Measurements from ENCODE around the gene PCDH15.

The PCDH15 gene

GRCh38 chr10:54708021-54708420, 93.0 kb downstream of the PCDH15 start:
- DNase-seq (ENCODE audit: low spot score) = no peak

- DNase-seq (ENCODE audit: low spot score) = no peak
Observed at GRCh38 chr10:54702583-54703485, 98.2 kb downstream of the PCDH15 start.

- DNase-seq (ENCODE audit: low spot score) = no peak
Observed at GRCh38 chr10:54691331-54691730, 109.7 kb downstream of the PCDH15 start.

GRCh38 chr10:54682554-54682953, 118.5 kb downstream of the PCDH15 start:
- DNase-seq (ENCODE audit: low spot score) = no peak

- DNase-seq (ENCODE audit: low spot score) = no peak
Observed at GRCh38 chr10:54681136-54681535, 119.9 kb downstream of the PCDH15 start.

GRCh38 chr10:54667136-54667535, 133.9 kb downstream of the PCDH15 start:
- no peak for DNase-seq (ENCODE audit: low spot score)

- DNase-seq (ENCODE audit: low spot score) = no peak
Observed at GRCh38 chr10:54666192-54666591, 134.8 kb downstream of the PCDH15 start.

GRCh38 chr10:54665095-54665494, 135.9 kb downstream of the PCDH15 start:
- DNase-seq (ENCODE audit: low spot score) = no peak

- DNase-seq (ENCODE audit: low spot score) = no peak
Observed at GRCh38 chr10:54660397-54660796, 140.6 kb downstream of the PCDH15 start.

- DNase-seq (ENCODE audit: low spot score) = no peak
Observed at GRCh38 chr10:54656643-54657042, 144.4 kb downstream of the PCDH15 start.

- no peak for DNase-seq (ENCODE audit: low spot score)
Observed at GRCh38 chr10:54653518-54653917, 147.5 kb downstream of the PCDH15 start.

GRCh38 chr10:54650547-54650946, 150.5 kb downstream of the PCDH15 start:
- DNase-seq (ENCODE audit: low spot score) = no peak

GRCh38 chr10:54622017-54622416, 179.0 kb downstream of the PCDH15 start:
- no peak for DNase-seq (ENCODE audit: low spot score)

- no peak for DNase-seq (ENCODE audit: low spot score)
Observed at GRCh38 chr10:54620352-54620751, 180.7 kb downstream of the PCDH15 start.

GRCh38 chr10:54614072-54614471, 187.0 kb downstream of the PCDH15 start:
- no peak for DNase-seq (ENCODE audit: low spot score)

GRCh38 chr10:54613162-54613561, 187.9 kb downstream of the PCDH15 start:
- no peak for DNase-seq (ENCODE audit: low spot score)

- no peak for DNase-seq (ENCODE audit: low spot score)
Observed at GRCh38 chr10:54609423-54609822, 191.6 kb downstream of the PCDH15 start.

- DNase-seq (ENCODE audit: low spot score) = no peak
Observed at GRCh38 chr10:54607983-54608382, 193.0 kb downstream of the PCDH15 start.

- DNase-seq (ENCODE audit: low spot score) = no peak
Observed at GRCh38 chr10:54594289-54594688, 206.7 kb downstream of the PCDH15 start.

GRCh38 chr10:54587971-54588370, 213.1 kb downstream of the PCDH15 start:
- DNase-seq (ENCODE audit: low spot score) = no peak

- DNase-seq (ENCODE audit: low spot score) = no peak
Observed at GRCh38 chr10:54585572-54585971, 215.5 kb downstream of the PCDH15 start.

- DNase-seq (ENCODE audit: low spot score) = no peak
Observed at GRCh38 chr10:54577682-54578081, 223.3 kb downstream of the PCDH15 start.

GRCh38 chr10:54576541-54576940, 224.5 kb downstream of the PCDH15 start:
- DNase-seq (ENCODE audit: low spot score) = no peak

- peak; percentile 17 for DNase-seq (ENCODE audit: low spot score)
Observed at GRCh38 chr10:54559498-54559897, 241.5 kb downstream of the PCDH15 start.
